EH (cell line): ENCODE results near the gene ZNF432.

Source experiments
- DNase-seq: peaks from one replicate; pipeline ENCODE4 v3.0.0-alpha.2; 2015; ENCODE audit warnings: low read depth

The ZNF432 gene

DNA sequence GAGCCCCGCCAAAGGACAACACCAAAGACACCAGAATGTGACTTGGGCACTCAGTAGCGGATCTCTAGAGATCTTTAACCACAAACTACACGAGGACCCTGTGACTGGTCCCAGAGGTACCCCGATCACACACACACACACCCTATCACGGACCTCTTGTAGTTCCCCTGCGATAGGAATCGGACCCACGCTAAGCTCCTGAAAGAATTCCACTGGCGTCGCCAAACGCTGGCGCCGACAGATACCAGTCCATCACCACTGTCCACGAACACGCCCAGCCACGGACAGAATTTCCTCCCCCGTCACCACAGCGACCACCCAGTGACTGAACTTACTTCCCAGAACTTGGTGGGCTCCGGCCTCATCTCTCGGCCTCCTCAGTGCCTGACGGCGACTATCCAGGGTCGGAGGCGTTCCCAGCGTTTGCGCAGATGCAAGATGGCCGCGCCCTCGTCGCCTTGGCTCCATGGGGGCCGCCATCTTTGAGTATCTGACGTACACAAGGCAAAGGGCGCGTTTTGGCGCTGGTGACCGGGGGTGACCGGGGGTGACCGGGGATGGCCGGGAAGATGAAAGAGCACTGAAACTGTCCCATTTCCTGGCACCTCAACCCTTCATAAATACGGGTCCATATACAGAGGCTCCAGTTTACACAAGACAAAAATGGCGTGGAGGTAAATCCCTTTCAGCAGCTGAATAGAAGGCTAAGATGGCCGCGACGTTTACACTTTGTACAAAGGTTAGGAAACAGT is 40.7 kb downstream of the ZNF432 start, which contains the start of gene ZNF615:
TSS of gene ZNF615 (minus strand) at position 406 of the 752 bp plus-strand sequence. CDS start 4,500 bp downstream, outside the sequence.
- DNase-seq = peak; percentile 81

GRCh38 chr19:52007451-52007805 is 41.2 kb downstream of the ZNF432 start:
- peak; percentile 6 for DNase-seq

DNA sequence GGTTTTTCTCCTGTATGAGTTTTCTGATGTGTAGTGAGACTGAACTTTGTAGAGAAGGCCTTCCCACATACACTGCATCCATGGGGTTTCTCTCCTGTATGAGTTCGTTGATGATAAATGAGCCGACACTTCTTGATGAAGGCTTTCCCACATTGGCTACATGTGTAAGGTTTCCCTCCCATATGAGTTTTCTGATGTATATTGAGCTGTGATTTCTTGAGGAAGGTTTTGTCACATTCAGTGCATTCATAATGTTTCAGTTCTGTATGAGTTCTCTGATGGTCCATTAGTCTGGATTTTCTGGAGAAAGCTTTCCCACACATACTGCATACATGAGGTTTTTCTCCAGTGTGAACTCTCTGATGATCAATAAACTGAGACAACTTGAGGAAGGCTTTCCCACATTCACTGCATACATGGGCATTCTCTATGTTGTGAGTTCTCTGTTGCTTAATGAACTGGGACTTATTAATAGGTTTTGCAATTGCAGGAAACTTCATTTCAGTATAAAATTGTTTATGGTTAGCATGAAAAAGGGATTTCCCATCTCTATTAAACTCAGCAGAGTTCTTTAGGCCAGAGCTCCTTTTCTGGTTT is 54.5 kb downstream of the ZNF432 start:
- no peak for DNase-seq

- DNase-seq = no peak
Measured at GRCh38 chr19:51993422-51993821, 55.2 kb downstream of the ZNF432 start.

DNA sequence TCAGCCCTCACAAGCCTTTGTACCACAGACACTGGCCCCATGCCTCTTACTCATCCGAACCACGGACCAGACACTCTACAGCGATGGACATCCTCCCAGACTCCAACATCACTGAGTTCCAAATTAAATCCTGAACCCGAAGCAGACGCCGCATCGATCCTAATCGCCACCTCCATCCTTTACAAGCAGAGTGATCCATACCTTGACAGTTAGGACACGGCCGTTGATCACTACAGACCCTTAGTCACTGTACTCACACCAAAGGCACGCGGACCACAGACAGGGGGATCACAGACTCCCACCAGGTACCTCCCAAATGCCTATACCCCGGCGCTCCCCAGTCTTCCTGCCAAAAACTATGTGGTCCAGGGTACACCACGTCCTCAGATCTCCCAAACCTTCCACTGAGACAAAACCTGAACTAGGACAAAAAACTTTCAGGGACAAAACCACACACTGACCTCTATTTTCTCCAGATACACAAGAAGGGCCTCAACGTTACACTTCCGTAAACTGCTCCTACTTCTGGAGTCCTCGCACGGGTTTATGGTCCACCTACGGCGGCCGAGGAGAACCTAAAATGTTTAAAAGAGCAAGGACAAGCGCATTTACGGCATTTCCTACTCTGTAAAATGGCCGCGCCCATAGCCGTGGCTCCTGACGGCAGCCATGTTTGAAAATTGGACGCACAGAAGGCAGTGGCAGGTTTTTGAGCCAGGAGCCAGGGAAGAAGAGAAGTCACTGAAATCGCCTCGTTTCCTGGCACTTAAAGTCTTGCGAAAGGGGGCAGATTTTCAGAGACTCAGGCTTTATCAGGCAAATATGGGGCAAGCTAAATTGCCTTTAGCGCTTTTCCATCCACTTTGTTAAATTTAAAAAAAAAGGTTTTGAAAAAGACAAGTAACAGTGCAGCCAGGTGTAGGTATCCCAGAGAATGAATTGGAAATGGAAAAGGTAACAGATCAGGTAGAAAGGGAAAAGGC is 62.0 kb downstream of the ZNF432 start, which contains the start of gene ZNF350:
TSS of gene ZNF350 (minus strand) at position 532 of the 983 bp plus-strand sequence. CDS start 12,480 bp downstream, outside the sequence.
- peak; percentile 94 for DNase-seq

DNA sequence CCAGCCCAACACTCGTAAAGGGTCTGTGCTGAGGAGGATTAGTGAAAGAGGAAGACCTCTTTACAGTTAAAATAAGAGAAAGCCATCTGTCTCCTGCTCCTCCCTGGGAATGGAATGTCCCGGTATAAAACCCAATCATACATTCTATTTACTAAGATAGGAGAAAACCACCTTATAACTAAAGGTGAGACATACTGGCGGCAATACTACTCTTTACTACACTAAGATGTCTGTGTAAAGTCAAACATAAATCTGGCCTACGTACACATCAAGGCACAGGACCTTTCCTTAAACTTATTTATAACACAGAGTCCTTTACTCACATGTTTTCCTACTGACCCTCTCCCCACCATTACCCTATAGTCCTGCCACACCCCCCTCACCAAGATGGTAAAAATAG is 65.3 kb downstream of the ZNF432 start:
- DNase-seq = no peak
